ENCODE measurements around the gene MLLT10.

GRCh38 chr10:21771219-21771618 lies 237.2 kb downstream of the MLLT10 start:
- TF ChIP-seq CTCF (IDR thresholded peaks at IDR 0.05) (no peak), POLR2AphosphoS5 (IDR thresholded peaks at IDR 0.05) (no peak), POLR2A (IDR thresholded peaks at IDR 0.05) (no peak), EP300 (IDR thresholded peaks at IDR 0.05) (no peak)
